HEK293 (cell line): ENCODE data around the gene CHRM3.

Experiments
- CTCF ChIP-seq: fragments of 450-650 bp; formaldehyde crosslinking; IDR thresholded peaks from 2 replicates; pipeline ENCODE4 v1.5.1; 2016; ENCODE audit warnings: missing biosample characterization, missing genetic modification characterization
- SP2 ChIP-seq: fragments of 450-650 bp; formaldehyde crosslinking; IDR thresholded peaks from 2 replicates; pipeline ENCODE4 v1.5.1; 2016; ENCODE audit warnings: missing biosample characterization, missing genetic modification characterization
- ZFP37 ChIP-seq: fragments of 450-650 bp; formaldehyde crosslinking; IDR thresholded peaks from 2 replicates; pipeline ENCODE4 v1.5.1; 2016; ENCODE audit warnings: missing biosample characterization, missing genetic modification characterization
- ZNF292 ChIP-seq: fragments of 450-650 bp; formaldehyde crosslinking; IDR thresholded peaks from 2 replicates; pipeline ENCODE4 v1.5.1; 2016; ENCODE audit warnings: low read depth, missing biosample characterization, missing genetic modification characterization, borderline replicate concordance
- ZNF302 ChIP-seq: fragments of 450-650 bp; formaldehyde crosslinking; IDR thresholded peaks from 2 replicates; pipeline ENCODE4 v1.5.1; 2016; ENCODE audit warnings: missing biosample characterization, missing genetic modification characterization, low read depth
- ZNF350 ChIP-seq: fragments of 450-650 bp; formaldehyde crosslinking; IDR thresholded peaks from 2 replicates; pipeline ENCODE4 v1.5.0; 2017; ENCODE audit warnings: missing biosample characterization, mild to moderate bottlenecking, missing genetic modification characterization
- ZNF513 ChIP-seq: fragments of 450-650 bp; IDR thresholded peaks from 2 replicates; pipeline ENCODE4 v1.5.1; 2018; ENCODE audit warnings: missing biosample characterization, missing genetic modification characterization
- TF ChIP-seq, protein P1 (sequence below): fragments of 450-650 bp; IDR thresholded peaks from 2 replicates; pipeline ENCODE4 v1.5.1; 2018; ENCODE audit warnings: missing biosample characterization, mild to moderate bottlenecking, missing genetic modification characterization

- TF ChIP-seq CTCF = no peak
- TF ChIP-seq, protein P1, sequence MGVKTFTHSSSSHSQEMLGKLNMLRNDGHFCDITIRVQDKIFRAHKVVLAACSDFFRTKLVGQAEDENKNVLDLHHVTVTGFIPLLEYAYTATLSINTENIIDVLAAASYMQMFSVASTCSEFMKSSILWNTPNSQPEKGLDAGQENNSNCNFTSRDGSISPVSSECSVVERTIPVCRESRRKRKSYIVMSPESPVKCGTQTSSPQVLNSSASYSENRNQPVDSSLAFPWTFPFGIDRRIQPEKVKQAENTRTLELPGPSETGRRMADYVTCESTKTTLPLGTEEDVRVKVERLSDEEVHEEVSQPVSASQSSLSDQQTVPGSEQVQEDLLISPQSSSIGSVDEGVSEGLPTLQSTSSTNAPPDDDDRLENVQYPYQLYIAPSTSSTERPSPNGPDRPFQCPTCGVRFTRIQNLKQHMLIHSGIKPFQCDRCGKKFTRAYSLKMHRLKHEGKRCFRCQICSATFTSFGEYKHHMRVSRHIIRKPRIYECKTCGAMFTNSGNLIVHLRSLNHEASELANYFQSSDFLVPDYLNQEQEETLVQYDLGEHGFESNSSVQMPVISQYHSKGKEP (tag by site-specific recombination) = no peak
- no peak for TF ChIP-seq ZNF350 (tag by site-specific recombination)
- TF ChIP-seq ZFP37 (tag by site-specific recombination) = no peak
- TF ChIP-seq ZNF513 (tag by site-specific recombination) = no peak
- TF ChIP-seq SP2 (tag by site-specific recombination) = no peak
- TF ChIP-seq ZNF292 (tag by site-specific recombination) = no peak
- TF ChIP-seq ZNF302 = no peak
Observed at GRCh38 chr1:239353536-239353935, 32.8 kb upstream of the CHRM3 start.
